Measurements from ENCODE around the gene ATP9B. TPM values are rescaled to one million over a fixed set of nuclear protein-coding genes. Genes with fewer than 3 reads are reported as not detected.

Gene ATP9B
- total and polyA plus RNA-seq, 3 donors from 2014 or later, result 32.4 to 113 (median 78.2) TPM

- Histone ChIP-seq H3K4me1 (no peaks in the 10 kb centered on the region), H3K36me3 (ENCODE audit: low read depth, missing control alignments) (no peaks in the 10 kb centered on the region), H3K27ac (no peak overlapping the region), H3K27me3 (no peaks in the 10 kb centered on the region), H3K9me3 (no peaks in the 10 kb centered on the region), H3K4me3 (no peak overlapping the region)
- no peak for TF ChIP-seq CTCF (IDR thresholded peaks at IDR 0.05)
- TF ChIP-seq POLR2A (IDR thresholded peaks at IDR 0.05), result no peak
- intact Hi-C loops (cut with DNase I; ENCODE audit: low total_unique reads), result no loop called here
- 67 to 71% methylated on average over 7 of the region's 7 CpGs for WGBS, 2 donors
- DNase-seq, result no peak
Observed at GRCh38 chr18:79108549-79109215, 39.5 kb downstream of the ATP9B start.

- no peaks in the 10 kb centered on the region for H3K27me3 ChIP-seq
- no peak overlapping the region for H3K4me3 ChIP-seq
- intact Hi-C loops (cut with DNase I; ENCODE audit: low total_unique reads), result no loop called here
- no peak for TF ChIP-seq POLR2A (IDR thresholded peaks at IDR 0.05)
- TF ChIP-seq CTCF (IDR thresholded peaks at IDR 0.05), result no peak
- 77 to 83% methylated on average over 5 of the region's 5 CpGs for WGBS, 2 donors
- H3K9me3 ChIP-seq, result no peaks in the 10 kb centered on the region
- H3K36me3 ChIP-seq (ENCODE audit: low read depth, missing control alignments), result no peaks in the 10 kb centered on the region
- no peaks in the 10 kb centered on the region for H3K4me1 ChIP-seq
- DNase-seq, result no peak
- H3K27ac ChIP-seq, result no peak overlapping the region
Observed at GRCh38 chr18:79111483-79111882, 42.3 kb downstream of the ATP9B start.

GRCh38 chr18:79117385-79117784 lies 48.2 kb downstream of the ATP9B start:
- H3K9me3 ChIP-seq, result no peaks in the 10 kb centered on the region
- no peak overlapping the region for H3K27ac ChIP-seq
- no peaks in the 10 kb centered on the region for H3K4me1 ChIP-seq
- DNase-seq, result no peak
- H3K4me3 ChIP-seq, result no peak overlapping the region
- intact Hi-C loops (cut with DNase I; ENCODE audit: low total_unique reads), result no loop called here
- no peak for TF ChIP-seq POLR2A (IDR thresholded peaks at IDR 0.05)
- no peak for TF ChIP-seq CTCF (IDR thresholded peaks at IDR 0.05)
- H3K27me3 ChIP-seq, result no peaks in the 10 kb centered on the region
- no peaks in the 10 kb centered on the region for H3K36me3 ChIP-seq (ENCODE audit: low read depth, missing control alignments)
- WGBS, 2 donors, result 67 to 83% methylated on average over 3 of the region's 3 CpGs

GRCh38 chr18:79117788-79118187 lies 48.6 kb downstream of the ATP9B start:
- Histone ChIP-seq H3K27ac (no peak overlapping the region), H3K9me3 (no peaks in the 10 kb centered on the region), H3K27me3 (no peaks in the 10 kb centered on the region), H3K4me1 (no peaks in the 10 kb centered on the region), H3K36me3 (ENCODE audit: low read depth, missing control alignments) (no peaks in the 10 kb centered on the region), H3K4me3 (no peak overlapping the region)
- WGBS, 2 donors, result 74% methylated on average over 1 of the region's 1 CpG
- no peak for DNase-seq
- TF ChIP-seq POLR2A (IDR thresholded peaks at IDR 0.05) (no peak), CTCF (IDR thresholded peaks at IDR 0.05) (no peak)
- intact Hi-C loops (cut with DNase I; ENCODE audit: low total_unique reads), result no loop called here

- no peaks in the 10 kb centered on the region for H3K36me3 ChIP-seq (ENCODE audit: low read depth, missing control alignments)
- no peak overlapping the region for H3K4me3 ChIP-seq
- no peak for DNase-seq
- intact Hi-C loops (cut with DNase I; ENCODE audit: low total_unique reads), result no loop called here
- H3K27ac ChIP-seq, result no peak overlapping the region
- H3K4me1 ChIP-seq, result no peaks in the 10 kb centered on the region
- TF ChIP-seq CTCF (IDR thresholded peaks at IDR 0.05) (no peak), POLR2A (IDR thresholded peaks at IDR 0.05) (no peak)
- H3K27me3 ChIP-seq, result no peaks in the 10 kb centered on the region
- H3K9me3 ChIP-seq, result no peaks in the 10 kb centered on the region
- 91% methylated on average over 5 of the region's 5 CpGs for WGBS, 2 donors
Observed at GRCh38 chr18:79118797-79119196, 49.6 kb downstream of the ATP9B start.
